Gastrocnemius medialis (tissue), 4 donors: ENCODE measurements around the gene REG1A.

Experiments used
- POLR2A ChIP-seq, 2 donors: fragments of 450-650 bp; IDR thresholded peaks; one replicate each; pipeline ENCODE4 v1.6.1; 2017; ENCODE audit warnings: antibody characterized with exemption in 2 of 2, mild to moderate bottlenecking in 2 of 2, moderate library complexity in 2 of 2
- TF ChIP-seq, protein P1 (sequence below), 5 experiments: fragments of 450-650 bp in 3 of 5; fragments of 200-600 bp in 2 of 5; sonication (generic) in 2 of 5; IDR thresholded peaks in 4 of 5; conservative IDR thresholded peaks in 1 of 5; 1 replicate in 4 of 5; 2 replicates in 1 of 5; pipeline ENCODE4 v1.5.1; 2016 to 2019; ENCODE audit warnings: antibody characterized with exemption in 5 of 5, mild to moderate bottlenecking in 3 of 5, moderate library complexity in 3 of 5

- TF ChIP-seq, protein P1, sequence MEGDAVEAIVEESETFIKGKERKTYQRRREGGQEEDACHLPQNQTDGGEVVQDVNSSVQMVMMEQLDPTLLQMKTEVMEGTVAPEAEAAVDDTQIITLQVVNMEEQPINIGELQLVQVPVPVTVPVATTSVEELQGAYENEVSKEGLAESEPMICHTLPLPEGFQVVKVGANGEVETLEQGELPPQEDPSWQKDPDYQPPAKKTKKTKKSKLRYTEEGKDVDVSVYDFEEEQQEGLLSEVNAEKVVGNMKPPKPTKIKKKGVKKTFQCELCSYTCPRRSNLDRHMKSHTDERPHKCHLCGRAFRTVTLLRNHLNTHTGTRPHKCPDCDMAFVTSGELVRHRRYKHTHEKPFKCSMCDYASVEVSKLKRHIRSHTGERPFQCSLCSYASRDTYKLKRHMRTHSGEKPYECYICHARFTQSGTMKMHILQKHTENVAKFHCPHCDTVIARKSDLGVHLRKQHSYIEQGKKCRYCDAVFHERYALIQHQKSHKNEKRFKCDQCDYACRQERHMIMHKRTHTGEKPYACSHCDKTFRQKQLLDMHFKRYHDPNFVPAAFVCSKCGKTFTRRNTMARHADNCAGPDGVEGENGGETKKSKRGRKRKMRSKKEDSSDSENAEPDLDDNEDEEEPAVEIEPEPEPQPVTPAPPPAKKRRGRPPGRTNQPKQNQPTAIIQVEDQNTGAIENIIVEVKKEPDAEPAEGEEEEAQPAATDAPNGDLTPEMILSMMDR (IDR thresholded peaks at IDR 0.05 in 4 of 5, conservative IDR thresholded peaks at IDR 0.05 in 1 of 5): no peak
- no peak for TF ChIP-seq POLR2A (IDR thresholded peaks at IDR 0.05)
These were observed 9.0 kb downstream of the REG1A start for GRCh38 chr2:79129260-79129659.
